Activated CD8-positive, alpha-beta memory T cell treated with anti-CD3 and anti-CD28 coated beads, Interleukin-2, amount 50 U/mL, for 1 hour (primary cell): Measurements from ENCODE around the gene TMEM258.

Experiments used
- DNase-seq: peaks from one replicate; pipeline ENCODE4 v3.0.0-alpha.2; 2020; ENCODE audit errors: extremely low read depth

The TMEM258 gene

GRCh38 chr11:61795876-61796526, 3.6 kb upstream of the TMEM258 start:
- DNase-seq = no peak

DNA sequence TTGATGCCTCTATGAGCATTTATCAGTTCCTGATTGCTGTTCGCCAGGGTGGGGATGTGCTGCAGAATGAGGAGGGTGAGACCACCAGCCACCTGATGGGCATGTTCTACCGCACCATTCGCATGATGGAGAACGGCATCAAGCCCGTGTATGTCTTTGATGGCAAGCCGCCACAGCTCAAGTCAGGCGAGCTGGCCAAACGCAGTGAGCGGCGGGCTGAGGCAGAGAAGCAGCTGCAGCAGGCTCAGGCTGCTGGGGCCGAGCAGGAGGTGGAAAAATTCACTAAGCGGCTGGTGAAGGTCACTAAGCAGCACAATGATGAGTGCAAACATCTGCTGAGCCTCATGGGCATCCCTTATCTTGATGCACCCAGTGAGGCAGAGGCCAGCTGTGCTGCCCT, 3.1 kb upstream of the TMEM258 start:
- no peak for DNase-seq

- no peak for DNase-seq
These were observed 2.2 kb upstream of the TMEM258 start for GRCh38 chr11:61794579-61794978.

DNA sequence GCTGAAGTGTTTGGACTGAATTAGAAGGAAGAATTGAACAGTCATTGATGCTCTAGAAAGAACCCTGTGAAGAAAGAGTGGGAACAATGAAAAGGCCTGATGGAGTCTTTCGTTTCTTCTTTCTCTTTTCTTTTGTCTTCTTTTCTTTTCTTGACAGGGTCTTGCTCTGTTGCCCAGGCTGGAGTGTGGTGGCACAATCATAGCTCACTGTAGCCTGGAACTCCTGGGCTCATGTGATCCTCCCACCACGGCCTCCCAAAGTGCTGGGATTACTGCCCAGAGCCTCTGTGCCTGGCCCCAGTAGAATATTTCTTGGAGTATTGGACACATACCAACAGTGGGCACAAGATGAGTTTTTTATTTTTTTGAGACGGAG, 1.4 kb upstream of the TMEM258 start:
- DNase-seq = no peak

GRCh38 chr11:61793083-61793828, 857 bp upstream of the TMEM258 start:
- no peak for DNase-seq

DNA sequence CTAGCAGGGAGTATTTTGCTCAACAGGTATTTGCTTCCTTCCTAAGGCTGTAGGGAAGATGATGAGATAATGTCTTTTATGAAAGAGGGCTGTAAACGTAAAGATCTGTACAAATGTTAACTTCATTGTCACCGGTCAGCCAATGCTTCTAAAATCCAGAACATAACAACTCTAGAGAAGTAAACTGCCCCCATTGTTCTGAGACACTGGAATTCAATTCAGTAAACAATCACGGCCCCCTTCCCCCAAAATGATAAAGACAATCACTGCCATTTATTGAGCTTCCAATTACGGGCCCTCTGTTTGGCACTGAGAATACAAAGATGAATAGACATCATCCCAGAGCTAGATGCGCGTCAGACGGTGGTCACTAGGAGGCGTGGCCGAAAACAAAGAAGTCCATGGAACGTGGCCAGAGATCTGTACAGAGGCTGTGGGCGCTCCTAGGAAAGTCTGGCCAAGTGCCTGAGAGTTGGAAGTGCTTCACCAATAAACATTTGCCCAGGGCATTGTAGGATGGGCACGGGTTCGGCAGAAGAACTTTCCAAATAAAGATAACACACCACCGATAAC, 576 bp downstream of the TMEM258 start:
- no peak for DNase-seq

DNA sequence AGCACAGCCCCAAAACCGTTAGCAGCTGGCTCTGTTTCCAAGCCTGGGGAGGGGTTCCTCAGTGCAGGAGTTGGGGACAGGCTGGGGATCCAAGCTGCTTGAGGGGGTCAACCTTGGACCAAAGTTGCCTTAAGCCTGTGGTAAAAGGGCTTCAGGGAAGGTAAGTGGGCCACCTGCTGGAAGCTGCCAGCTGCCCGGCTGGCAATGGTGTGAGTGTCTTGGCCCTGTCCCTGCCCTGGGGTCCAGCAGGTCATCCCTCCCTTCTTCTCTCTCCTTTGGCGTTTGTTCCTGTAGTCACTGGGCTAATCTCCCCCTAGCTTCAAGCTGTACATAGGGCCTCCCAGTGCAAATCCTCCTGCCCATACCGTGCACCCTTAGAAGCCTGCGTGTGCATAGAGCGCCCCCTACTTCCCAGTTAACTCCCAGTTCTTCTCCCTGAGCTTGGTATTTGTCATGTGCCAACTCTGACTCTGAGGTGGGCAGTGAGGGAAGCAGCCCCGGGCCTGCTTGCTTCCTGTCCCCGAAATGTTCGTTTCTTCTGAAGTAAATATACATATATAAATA, 4.4 kb downstream of the TMEM258 start:
- DNase-seq = no peak

- no peak for DNase-seq
These were observed 6.5 kb downstream of the TMEM258 start for GRCh38 chr11:61785837-61786402.

- no peak for DNase-seq
These were observed 7.9 kb downstream of the TMEM258 start for GRCh38 chr11:61784506-61784805.

GRCh38 chr11:61783717-61784505, 8.5 kb downstream of the TMEM258 start:
- DNase-seq = no peak

DNA sequence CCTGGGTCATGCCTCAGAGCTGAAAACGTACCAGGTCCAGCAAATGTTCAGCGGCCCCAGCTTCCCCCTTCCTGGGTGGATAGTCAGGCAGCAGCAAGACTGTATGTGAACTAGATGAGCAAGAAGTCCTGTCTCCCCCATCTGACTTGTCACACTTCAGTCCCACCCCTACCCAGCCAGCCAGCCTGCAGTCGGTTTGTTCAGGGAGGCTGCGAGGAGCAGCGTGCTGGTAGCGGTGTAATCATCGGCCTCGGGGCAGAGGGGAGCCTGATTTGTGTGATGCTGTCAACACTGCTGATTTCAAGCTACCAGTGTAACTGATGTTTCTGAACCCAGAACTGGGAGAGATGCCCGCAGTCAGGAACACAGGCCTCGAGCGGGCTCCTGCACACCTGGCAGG, 9.6 kb downstream of the TMEM258 start:
- DNase-seq = no peak

- no peak for DNase-seq
These were observed 10.1 kb downstream of the TMEM258 start for GRCh38 chr11:61782299-61782698.

- DNase-seq = no peak
These were observed 10.8 kb downstream of the TMEM258 start for GRCh38 chr11:61781585-61781984.

GRCh38 chr11:61780581-61781162, 11.7 kb downstream of the TMEM258 start:
- no peak for DNase-seq

DNA sequence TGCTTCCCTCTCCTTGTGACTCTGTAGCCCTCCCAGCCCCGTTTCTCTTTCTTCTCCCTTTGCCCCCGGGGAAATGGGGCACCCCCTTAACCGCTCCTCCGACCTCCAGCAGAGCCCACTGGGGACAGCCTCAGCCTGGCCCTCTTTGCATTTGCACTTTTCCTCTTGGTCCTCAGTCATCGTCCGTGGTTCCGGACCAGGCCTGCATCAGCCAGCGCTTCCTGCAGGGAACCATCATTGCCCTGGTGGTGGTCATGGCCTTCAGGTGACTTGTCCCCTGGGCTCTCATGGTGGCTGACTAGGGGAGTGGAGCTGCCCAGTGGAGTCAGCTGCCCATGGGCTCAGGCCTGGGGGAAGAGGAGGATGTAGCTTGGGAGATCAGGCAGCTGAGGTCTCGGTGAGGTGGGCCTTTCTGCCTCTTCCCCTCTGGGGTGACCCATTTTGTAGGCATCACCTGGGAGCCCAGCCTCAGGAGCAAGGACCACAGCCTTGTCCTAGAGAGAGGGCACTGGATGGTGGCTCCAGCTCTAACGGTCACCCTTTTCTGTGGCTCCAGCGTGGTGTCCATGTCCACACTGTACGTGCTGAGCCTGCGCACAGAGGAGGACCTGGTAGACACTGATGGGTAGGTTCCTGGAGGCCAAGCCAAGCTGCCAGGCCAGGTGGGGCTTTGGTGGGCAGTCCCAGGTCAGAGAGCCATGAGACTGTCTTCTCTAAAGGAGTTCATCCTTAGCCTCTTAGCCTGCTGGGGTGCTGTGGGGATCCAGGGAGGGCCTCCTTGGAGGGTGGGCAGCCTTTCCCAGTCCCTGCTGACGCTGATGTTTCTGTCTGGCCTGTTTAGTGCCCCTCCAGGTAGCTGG, 12.5 kb downstream of the TMEM258 start:
- DNase-seq = no peak

DNA sequence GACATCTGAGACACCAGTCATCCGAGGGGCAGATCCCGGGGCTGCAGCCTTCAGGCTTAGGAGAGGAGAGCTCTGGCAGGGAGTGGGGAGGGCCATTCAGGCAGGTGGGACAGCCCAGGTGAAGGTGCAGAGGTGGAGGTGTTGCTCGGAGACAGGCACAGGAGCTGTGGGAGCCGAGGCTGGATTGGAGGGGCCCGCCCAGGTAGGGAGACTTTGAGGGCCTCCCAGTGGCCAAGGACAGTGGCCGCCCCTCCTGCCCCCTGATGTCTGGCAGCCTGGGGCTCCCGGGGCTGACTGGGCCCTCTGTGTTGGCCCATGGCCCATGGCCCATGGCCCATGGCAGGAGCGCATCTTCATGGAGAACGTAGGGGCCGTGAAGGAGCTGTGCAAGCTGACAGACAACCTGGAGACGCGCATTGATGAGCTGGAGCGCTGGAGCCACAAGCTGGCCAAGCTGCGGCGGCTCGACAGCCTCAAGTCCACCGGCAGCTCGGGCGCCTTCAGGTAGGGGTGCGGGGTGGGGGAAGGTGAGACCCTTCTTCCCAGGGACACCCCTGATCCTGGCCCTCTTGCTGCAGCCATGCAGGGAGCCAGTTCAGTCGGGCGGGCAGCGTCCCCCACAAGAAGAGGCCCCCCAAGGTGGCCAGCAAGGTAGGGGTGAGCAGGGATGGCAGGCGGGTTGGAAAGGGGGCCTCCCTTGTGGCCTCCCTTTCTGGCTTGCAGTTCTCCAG, 13.3 kb downstream of the TMEM258 start:
- DNase-seq = no peak

DNA sequence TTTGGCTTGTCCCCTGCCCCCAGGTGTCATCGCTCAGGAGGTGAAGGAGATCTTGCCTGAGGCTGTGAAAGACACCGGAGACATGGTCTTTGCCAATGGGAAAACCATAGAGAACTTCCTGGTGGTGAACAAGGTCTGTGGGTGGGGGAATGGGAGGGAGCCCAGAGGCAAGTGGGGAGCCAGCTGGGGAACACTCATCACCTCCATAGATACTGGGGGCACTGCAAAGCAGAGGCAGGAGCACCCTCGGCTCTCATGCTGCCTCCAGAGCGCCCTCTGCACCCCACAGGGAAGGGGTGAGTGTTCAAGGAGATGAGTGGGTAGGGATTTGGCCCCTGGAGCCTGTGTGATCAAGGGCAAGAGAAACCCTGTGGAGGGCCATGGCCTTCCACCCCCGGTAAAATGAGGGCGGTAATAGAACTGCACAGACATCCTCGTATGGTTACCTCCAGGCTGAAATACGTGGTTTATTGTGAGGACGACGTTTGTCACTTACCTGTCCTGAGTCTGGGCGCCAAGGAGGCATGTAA, 14.0 kb downstream of the TMEM258 start:
- no peak for DNase-seq

- DNase-seq = no peak
These were observed 14.9 kb downstream of the TMEM258 start for GRCh38 chr11:61777234-61778090.

DNA sequence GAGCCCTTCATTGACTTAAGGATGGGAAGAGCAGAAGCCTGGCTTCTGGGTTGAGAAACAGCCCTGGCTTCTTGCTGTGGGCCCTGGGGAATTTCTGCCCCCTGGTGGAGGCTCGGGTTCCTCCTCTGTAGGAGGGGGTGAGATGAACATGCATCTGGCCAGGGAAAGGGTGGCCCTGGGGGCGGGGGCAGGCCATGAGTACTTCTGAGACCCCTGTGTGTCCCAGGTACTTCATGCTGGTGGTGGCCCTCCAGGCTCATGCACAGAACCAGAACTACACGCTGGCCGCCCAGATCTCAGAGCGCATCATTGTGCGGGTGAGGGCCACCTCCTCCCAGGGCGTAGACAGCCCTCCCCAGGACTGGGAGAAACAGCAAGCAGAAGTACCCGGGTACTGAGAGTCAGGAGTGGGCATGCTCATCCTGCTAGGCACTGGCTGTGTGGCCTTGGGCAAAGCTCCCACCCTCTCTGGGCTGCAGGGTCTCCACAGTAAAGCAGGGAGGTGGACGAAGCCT, 15.8 kb downstream of the TMEM258 start:
- no peak for DNase-seq
